Right lobe of liver (tissue), 6 donors: ENCODE measurements around the gene CFHR5. TPM values are rescaled to one million over a fixed set of nuclear protein-coding genes. Genes with fewer than 3 reads are reported as not detected.

Source experiments
- ATAC-seq, 4 donors: fragments of 200-7000 bp; cut with Tn5 transposase; one replicate each; pipeline ENCODE4 v1.9.1; 2020; ENCODE audit warnings: mild to moderate bottlenecking in 4 of 4, moderate library complexity in 4 of 4
- DNase-seq, 3 donors: peaks; one replicate each; pipeline ENCODE4 v3.0.0-alpha.2; 2020
- H3K27ac ChIP-seq, 3 donors: fragments of 200-600 bp; one replicate each; pipeline ENCODE4 v1.8.0; 2022
- H3K27me3 ChIP-seq, 2 donors: fragments of 200-600 bp; one replicate each; pipeline ENCODE4 v1.8.0; 2022
- H3K36me3 ChIP-seq, 4 donors: fragments of 200-600 bp; sonication (generic) in 1 of 4; one replicate each; pipeline versions ENCODE4 v1.5.1 to v1.8.0; 2017 to 2022; ENCODE audit warnings: control low read depth in 1 of 4
- H3K4me1 ChIP-seq, 4 donors: fragments of 200-600 bp; sonication (generic) in 1 of 4; one replicate each; pipeline versions ENCODE4 v1.5.1 to v1.8.0; 2017 to 2022; ENCODE audit warnings: control low read depth in 1 of 4
- H3K4me3 ChIP-seq, 3 donors: fragments of 200-600 bp; one replicate each; pipeline ENCODE4 v1.8.0; 2022
- H3K9me3 ChIP-seq, 4 donors: fragments of 200-600 bp; sonication (generic) in 1 of 4; one replicate each; pipeline versions ENCODE4 v1.5.1 to v1.8.0; 2017 to 2022; ENCODE audit warnings: control low read depth in 1 of 4
- CTCF ChIP-seq, 4 donors: fragments of 200-600 bp in 3 of 4; fragments of 450-650 bp in 1 of 4; IDR thresholded peaks; one replicate each; pipeline versions ENCODE4 v1.5.1 to v1.8.0; 2016 to 2022; ENCODE audit warnings: antibody characterized with exemption in 4 of 4, mild to moderate bottlenecking in 2 of 4
- POLR2A ChIP-seq: fragments of 450-650 bp; IDR thresholded peaks from one replicate; pipeline ENCODE4 v1.6.1; 2017; ENCODE audit warnings: antibody characterized with exemption, mild to moderate bottlenecking
- WGBS: methylation state at CpG from one replicate; pipeline ENCODE4 v1.1.6; 2018; ENCODE audit warnings: low coverage, low lambda C conversion rate; ENCODE audit not compliant: insufficient coverage; ENCODE audit errors: missing lambda C conversion rate; 5-methylcytosine and 5-hydroxymethylcytosine counted together
- intact Hi-C, 2 donors: fragments of 100-400 bp; cut with DNase I; formaldehyde crosslinking; loops; one replicate each; pipeline versions ENCODE4 v1.11.2 to v1.14.1; 2022
- total RNA-seq, 6 experiments: library from RNA; depleted of rRNA in 2 of 6; stranded (reverse); fragments of >200 nt in 2 of 6; fragmentation: NEBNext Ultra II Directional in 3 of 6; extraction: Animal tissue kit (Norgen Biotek cat#: 25700) in 3 of 6; gene quantifications; one replicate each; pipeline versions ENCODE4 v1.1.0 to v1.2.4, GENCODE V29; 2016 to 2023
- donor health status: DM: no; HTN: yes; CAD: no.
- donor health status: DM: no; HTN: no; CAD: no.
- donor health status: DM: no; HTN: no; CAD: no.
- donor health status: DM: no; HTN: yes; CAD: no.
- donor health status: DM: no; HTN: yes; CAD: no.

Gene CFHR5
- total RNA-seq, 6 experiments from 2014 or later = 22.2 to 198 (median 69.0) TPM

- H3K4me1 ChIP-seq = peaks cover 0 to 17% (median 4%) of the 10 kb centered on the region in 4 donors
- no peak overlapping the region for H3K4me3 ChIP-seq
- peaks cover 0 to 14% (median 0%) of the 10 kb centered on the region in 4 donors for H3K36me3 ChIP-seq
- 70% methylated on average over 2 of the region's 2 CpGs for WGBS
- TF ChIP-seq CTCF (IDR thresholded peaks at IDR 0.05) (no peak), POLR2A (no peak)
- H3K27ac ChIP-seq = no peak overlapping the region
- intact Hi-C loops = no loop called here
- H3K9me3 ChIP-seq = no peaks in the 10 kb centered on the region
- no peaks in the 10 kb centered on the region for H3K27me3 ChIP-seq
- no peak for DNase-seq
- no peak for ATAC-seq
Observed at GRCh38 chr1:196993916-196994315, 16.6 kb downstream of the CFHR5 start.

- ATAC-seq = no peak
- DNase-seq = no peak
- H3K27ac ChIP-seq = no peak overlapping the region
- H3K4me1 ChIP-seq = peaks cover 0 to 3% (median 0%) of the 10 kb centered on the region in 4 donors
- H3K27me3 ChIP-seq = no peaks in the 10 kb centered on the region
- intact Hi-C loops = no loop called here
- TF ChIP-seq POLR2A = no peak
- TF ChIP-seq CTCF (IDR thresholded peaks at IDR 0.05) = no peak
- no peaks in the 10 kb centered on the region for H3K9me3 ChIP-seq
- no peak overlapping the region for H3K4me3 ChIP-seq
- WGBS = 86% methylated on average over 1 of the region's 1 CpG
- peaks cover 0 to 14% (median 0%) of the 10 kb centered on the region in 4 donors for H3K36me3 ChIP-seq
Observed at GRCh38 chr1:196997423-196997822, 20.1 kb downstream of the CFHR5 start.

GRCh38 chr1:197001828-197002227 is 24.5 kb downstream of the CFHR5 start:
- no peak for TF ChIP-seq POLR2A
- no peak for TF ChIP-seq CTCF (IDR thresholded peaks at IDR 0.05)
- peaks cover 0 to 20% (median 0%) of the 10 kb centered on the region in 4 donors for H3K36me3 ChIP-seq
- ATAC-seq = no peak
- intact Hi-C loops = no loop called here
- H3K4me3 ChIP-seq = no peak overlapping the region
- H3K27ac ChIP-seq = no peak overlapping the region
- no peaks in the 10 kb centered on the region for H3K27me3 ChIP-seq
- no peaks in the 10 kb centered on the region for H3K9me3 ChIP-seq
- 93% methylated on average over 2 of the region's 2 CpGs for WGBS
- no peak for DNase-seq
- no peaks in the 10 kb centered on the region for H3K4me1 ChIP-seq

GRCh38 chr1:197003132-197003531 is 25.8 kb downstream of the CFHR5 start:
- 80% methylated on average over 1 of the region's 2 CpGs for WGBS
- intact Hi-C loops = no loop called here
- H3K27ac ChIP-seq = no peak overlapping the region
- no peaks in the 10 kb centered on the region for H3K4me1 ChIP-seq
- ATAC-seq (no peak), DNase-seq (no peak)
- H3K36me3 ChIP-seq = peaks cover 0 to 20% (median 0%) of the 10 kb centered on the region in 4 donors
- no peak overlapping the region for H3K4me3 ChIP-seq
- H3K27me3 ChIP-seq = no peaks in the 10 kb centered on the region
- H3K9me3 ChIP-seq = no peaks in the 10 kb centered on the region
- TF ChIP-seq CTCF (IDR thresholded peaks at IDR 0.05) (no peak), POLR2A (no peak)

- H3K27ac ChIP-seq = no peak overlapping the region
- no peaks in the 10 kb centered on the region for H3K9me3 ChIP-seq
- H3K4me3 ChIP-seq = no peak overlapping the region
- TF ChIP-seq CTCF (IDR thresholded peaks at IDR 0.05) = no peak
- TF ChIP-seq POLR2A = no peak
- H3K27me3 ChIP-seq = no peaks in the 10 kb centered on the region
- H3K4me1 ChIP-seq = no peaks in the 10 kb centered on the region
- WGBS = 93% methylated on average over 6 of the region's 6 CpGs
- DNase-seq = no peak
- H3K36me3 ChIP-seq = peaks cover 0 to 25% (median 0%) of the 10 kb centered on the region in 4 donors
- no peak for ATAC-seq
- intact Hi-C loops = no loop called here
Observed at GRCh38 chr1:197008861-197009260, 31.5 kb downstream of the CFHR5 start.
